IMR-90 (cell line): ENCODE data around the gene ADAMTS3. TPM values are rescaled to one million over a fixed set of nuclear protein-coding genes. Genes with fewer than 3 reads are reported as not detected.

Experiments used
- ATAC-seq: fragments of 200-7000 bp; cut with Tn5 transposase; 2 replicates; pipeline ENCODE4 v1.9.1; 2020; ENCODE audit warnings: low read depth, mild to moderate bottlenecking, moderate library complexity
- BruUV-seq: library from RNA; stranded (reverse); fragments of 400-500 nt; replicated peaks from 2 replicates; lab custom pipeline; 2021; lab: Mats Ljungman, UMichigan
- CTCF ChIA-PET: fragments of 300-600 bp; formaldehyde crosslinking; extraction: SDS; loops from one replicate; lab custom pipeline; 2021; ENCODE audit warnings: antibody characterized with exemption; lab: Yijun Ruan, JAX
- POLR2A ChIA-PET: fragments of 300-600 bp; sonication (Branson Sonifier 250); formaldehyde crosslinking; loops from one replicate; lab custom pipeline; 2022; ENCODE audit warnings: antibody characterized with exemption; ENCODE audit not compliant: unreplicated experiment; lab: Charles Lee
- DNase-seq: peaks from one replicate; pipeline ENCODE4 v3.0.0; 2013
- H2AFZ ChIP-seq: replicated peaks from 2 replicates; pipeline ENCODE3; 2013; ENCODE audit warnings: low read length, mild to moderate bottlenecking; ENCODE audit not compliant: poor library complexity
- H2AK5ac ChIP-seq: 2 replicates; pipeline ENCODE4 v1.6.1; 2013; ENCODE audit warnings: low read depth, low read length, inconsistent platforms
- H2AK9ac ChIP-seq: replicated peaks from 2 replicates; pipeline ENCODE3; 2013; ENCODE audit warnings: mild to moderate bottlenecking, low read depth, low read length, moderate library complexity; ENCODE audit not compliant: poor library complexity
- H2BK120ac ChIP-seq: 2 replicates; pipeline ENCODE4 v1.6.1; 2013; ENCODE audit warnings: low read depth, low read length, inconsistent platforms
- H2BK15ac ChIP-seq: 3 replicates; pipeline ENCODE4 v1.6.1; 2013; ENCODE audit warnings: low read depth, low read length, inconsistent platforms
- H2BK20ac ChIP-seq: 2 replicates; pipeline ENCODE4 v1.6.1; 2013; ENCODE audit warnings: low read depth, mild to moderate bottlenecking, inconsistent platforms, low read length, moderate library complexity
- H2BK5ac ChIP-seq: 2 replicates; pipeline ENCODE4 v1.6.1; 2013; ENCODE audit warnings: mild to moderate bottlenecking, low read depth, low read length, inconsistent platforms; ENCODE audit not compliant: poor library complexity, severe bottlenecking
- H3K14ac ChIP-seq: replicated peaks from 2 replicates; pipeline ENCODE4 v1.6.1; 2013; ENCODE audit warnings: low read depth, low read length, inconsistent platforms
- H3K18ac ChIP-seq: 2 replicates; pipeline ENCODE4 v1.6.1; 2013; ENCODE audit warnings: low read depth, low read length, control low read depth
- H3K23ac ChIP-seq: 2 replicates; pipeline ENCODE4 v1.6.1; 2013; ENCODE audit warnings: low read depth, low read length, inconsistent platforms
- H3K27ac ChIP-seq: 2 replicates; pipeline ENCODE4 v1.5.1; 2013; ENCODE audit warnings: mild to moderate bottlenecking, control low read depth, low read length; ENCODE audit not compliant: insufficient read depth
- H3K27me3 ChIP-seq: 2 replicates; pipeline ENCODE4 v1.6.1; 2013; ENCODE audit warnings: low read length; ENCODE audit not compliant: control insufficient read depth, insufficient read depth
- H3K36me3 ChIP-seq: 2 replicates; pipeline ENCODE4 v1.6.1; 2013; ENCODE audit warnings: low read length, mixed read lengths; ENCODE audit not compliant: control insufficient read depth, insufficient read depth
- H3K4ac ChIP-seq: 2 replicates; pipeline ENCODE4 v1.6.1; 2013; ENCODE audit warnings: low read depth, low read length, inconsistent platforms
- H3K4me1 ChIP-seq: 2 replicates; pipeline ENCODE4 v1.6.1; 2013; ENCODE audit warnings: low read length, mixed read lengths; ENCODE audit not compliant: control insufficient read depth, insufficient read depth
- H3K4me2 ChIP-seq: 2 replicates; pipeline ENCODE4 v1.6.1; 2013; ENCODE audit warnings: low read depth, mild to moderate bottlenecking, control low read depth, low read length, moderate library complexity
- H3K4me3 ChIP-seq: 2 replicates; pipeline ENCODE4 v1.5.1; 2013; ENCODE audit warnings: low read depth, mild to moderate bottlenecking, control low read depth, low read length, moderate library complexity; ENCODE audit not compliant: insufficient read depth
- H3K56ac ChIP-seq: 2 replicates; pipeline ENCODE4 v1.6.1; 2013; ENCODE audit warnings: low read length, inconsistent platforms; ENCODE audit not compliant: insufficient read depth; ENCODE audit errors: extremely low read depth
- H3K79me1 ChIP-seq, 2 experiments: 2 replicates each; pipeline ENCODE4 v1.6.1; 2013; ENCODE audit warnings: low read length in 2 of 2, inconsistent platforms in 1 of 2, low read depth in 1 of 2
- H3K9ac ChIP-seq: 2 replicates; pipeline ENCODE4 v1.6.1; 2013; ENCODE audit warnings: low read depth, low read length, control low read depth
- H3K9me1 ChIP-seq: 2 replicates; pipeline ENCODE4 v1.6.1; 2013; ENCODE audit warnings: low read length, inconsistent platforms; ENCODE audit not compliant: insufficient read depth
- H3K9me3 ChIP-seq: 2 replicates; pipeline ENCODE4 v1.6.1; 2013; ENCODE audit warnings: low read length; ENCODE audit not compliant: control insufficient read depth, insufficient read depth
- H4K20me1 ChIP-seq: 2 replicates; pipeline ENCODE4 v1.6.1; 2013; ENCODE audit warnings: low read length, inconsistent platforms; ENCODE audit not compliant: insufficient read depth
- H4K5ac ChIP-seq: 2 replicates; pipeline ENCODE4 v1.6.1; 2013; ENCODE audit warnings: mild to moderate bottlenecking, low read depth, low read length, control low read depth
- H4K8ac ChIP-seq, 2 experiments: 2 replicates each; pipeline ENCODE4 v1.6.1; 2013; ENCODE audit warnings: low read depth in 2 of 2, low read length in 2 of 2, control low read depth in 1 of 2, inconsistent platforms in 1 of 2
- H4K91ac ChIP-seq: 2 replicates; pipeline ENCODE4 v1.6.1; 2013; ENCODE audit warnings: low read depth, low read length, inconsistent platforms; ENCODE audit not compliant: insufficient read depth
- BHLHE40 ChIP-seq: fragments of 150-350 bp; IDR thresholded peaks from 2 replicates; pipeline ENCODE4 v1.6.1; 2016; ENCODE audit warnings: mild to moderate bottlenecking, low read depth, low read length
- CEBPB ChIP-seq: IDR thresholded peaks from 2 replicates; pipeline ENCODE4 v1.6.1; 2012; ENCODE audit warnings: low read depth, low read length, improper control_type of control experiment
- CHD1 ChIP-seq: IDR thresholded peaks from 2 replicates; pipeline ENCODE4 v1.6.1; 2012; ENCODE audit warnings: low read depth, low read length, improper control_type of control experiment
- CTCF ChIP-seq: conservative IDR thresholded peaks from 2 replicates; pipeline ENCODE4 v1.5.1; 2012; ENCODE audit warnings: mild to moderate bottlenecking, low read depth, low read length, improper control_type of control experiment
- FOS ChIP-seq: fragments of 150-350 bp; IDR thresholded peaks from 2 replicates; pipeline ENCODE4 v1.6.1; 2016; ENCODE audit warnings: low read depth, low read length
- MAFK ChIP-seq: IDR thresholded peaks from 2 replicates; pipeline ENCODE4 v1.6.1; 2012; ENCODE audit warnings: low read depth, low read length, improper control_type of control experiment
- MAZ ChIP-seq: IDR thresholded peaks from 2 replicates; pipeline ENCODE4 v1.6.1; 2012; ENCODE audit warnings: low read depth, mild to moderate bottlenecking, low read length, improper control_type of control experiment, moderate library complexity, borderline replicate concordance
- MXI1 ChIP-seq: IDR thresholded peaks from 2 replicates; pipeline ENCODE4 v1.6.1; 2012; ENCODE audit warnings: low read depth, mild to moderate bottlenecking, low read length, moderate library complexity, borderline replicate concordance
- POLR2A ChIP-seq: IDR thresholded peaks from 2 replicates; pipeline ENCODE4 v1.6.1; 2012; ENCODE audit warnings: mild to moderate bottlenecking, low read depth, low read length
- RAD21 ChIP-seq: IDR thresholded peaks from 2 replicates; pipeline ENCODE4 v1.6.1; 2012; ENCODE audit warnings: low read length, improper control_type of control experiment
- RCOR1 ChIP-seq: IDR thresholded peaks from 2 replicates; pipeline ENCODE4 v1.6.1; 2012; ENCODE audit warnings: mild to moderate bottlenecking, low read length, improper control_type of control experiment; ENCODE audit not compliant: insufficient replicate concordance
- RFX5 ChIP-seq: IDR thresholded peaks from 2 replicates; pipeline ENCODE4 v1.8.0; 2012; ENCODE audit warnings: low read depth, mild to moderate bottlenecking, low read length, moderate library complexity
- SMC3 ChIP-seq: fragments of 150-350 bp; IDR thresholded peaks from 2 replicates; pipeline ENCODE4 v1.6.1; 2016; ENCODE audit warnings: low read depth, mild to moderate bottlenecking, antibody characterized with exemption, low read length, moderate library complexity
- USF2 ChIP-seq: fragments of 150-350 bp; IDR thresholded peaks from 2 replicates; pipeline ENCODE4 v1.6.1; 2017; ENCODE audit warnings: mild to moderate bottlenecking, antibody characterized with exemption, low read length, low read depth
- WGBS, 2 experiments: methylation state at CpG; one replicate each; pipeline versions ENCODE4 v1.1.5 to v1.1.7; 2013; ENCODE audit warnings: missing lambda C conversion rate in 2 of 2; ENCODE audit not compliant: insufficient read length in 1 of 2; ENCODE audit errors: extremely low coverage in 2 of 2; 5-methylcytosine and 5-hydroxymethylcytosine counted together
- dilution Hi-C: fragments of 300-500 bp; cut with HindIII; formaldehyde crosslinking; loops from one replicate; pipeline ENCODE4 v1.14.3; 2018; ENCODE audit warnings: low sequenced_read_pairs; ENCODE audit not compliant: unreplicated experiment
- in situ Hi-C: fragments of 300-500 bp; cut with MboI; formaldehyde crosslinking; loops from 3 replicates; pipeline ENCODE4 v1.14.3; 2019; ENCODE audit warnings: low sequenced_read_pairs, inconsistent platforms, mixed read lengths
- intact Hi-C: fragments of 100-400 bp; cut with micrococcal nuclease; formaldehyde crosslinking; loops from 2 replicates; pipeline ENCODE4 v1.10.0; 2022
- polyA plus RNA-seq, 3 experiments: library from polyadenylated mRNA; depleted of rRNA; stranded (reverse); fragments of >200 nt; gene quantifications; 2 replicates each; pipeline ENCODE4 v1.2.3, GENCODE V29; 2012; ENCODE audit warnings: low replicate concordance in 1 of 3
- total RNA-seq: library from RNA; depleted of rRNA; stranded (reverse); fragments of >200 nt; gene quantifications from 2 replicates; pipeline ENCODE4 v1.2.3, GENCODE V29; 2012
- TF ChIP-seq, protein P1 (sequence below): fragments of 150-350 bp; IDR thresholded peaks from 2 replicates; pipeline ENCODE4 v1.6.1; 2016; ENCODE audit warnings: low read depth, mild to moderate bottlenecking, low read length, moderate library complexity, borderline replicate concordance

ADAMTS3 gene
- total and polyA plus RNA-seq, 2 of the 4 experiments (the other 2 are of a cell fraction), result 0.68 to 2.9 TPM

DNA sequence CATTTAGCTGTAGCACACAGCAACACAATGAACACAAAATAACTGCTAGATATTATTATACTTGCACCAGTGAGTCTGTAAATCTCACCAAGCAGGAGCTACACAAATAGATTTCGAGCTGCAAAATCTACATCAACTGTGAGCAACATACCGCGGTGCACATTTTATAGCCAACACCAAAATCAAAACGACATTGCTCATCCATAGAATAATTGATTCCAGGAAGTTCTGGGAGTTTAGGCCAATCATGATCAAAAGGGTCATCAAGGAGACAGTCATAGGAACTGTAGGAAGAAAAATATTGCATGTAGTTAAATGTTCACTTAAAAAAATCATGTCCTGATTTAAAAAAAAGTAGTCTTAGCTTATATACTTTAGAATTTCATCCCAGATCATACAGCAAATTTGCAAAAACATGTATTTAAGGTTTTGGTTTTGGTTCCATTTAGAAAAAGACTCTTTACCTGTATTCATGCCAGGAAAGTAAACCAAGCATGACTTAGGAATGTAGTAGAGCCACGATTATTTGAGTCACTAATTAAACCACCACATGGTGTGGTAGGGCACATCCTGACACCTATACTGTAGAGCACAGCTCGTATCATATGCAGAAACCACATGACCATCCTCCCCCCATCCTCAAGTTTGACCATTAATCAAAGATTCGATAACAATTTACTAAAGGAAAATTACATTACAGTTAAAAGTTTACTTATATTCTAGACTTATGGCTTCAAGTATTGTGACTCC lies 250.4 kb downstream of the ADAMTS3 start:
- H3K36me3 ChIP-seq, result no peaks in the 10 kb centered on the region
- H2AK5ac ChIP-seq, result no peak overlapping the region
- ChIA-PET POLR2A (no interaction called here), CTCF (interaction anchor here (0.7 to 1.0 kb wide), 2 partner anchors 9 to 262 kb away, joined by 3 to 4 read pairs; no protein-coding TSS in a partner anchor)
- H3K27ac ChIP-seq, result no peak overlapping the region
- H3K23ac ChIP-seq, result no peak overlapping the region
- H3K56ac ChIP-seq, result no peak overlapping the region
- H4K91ac ChIP-seq, result no peak overlapping the region
- H4K5ac ChIP-seq, result no peak overlapping the region
- DNase-seq (no peak), ATAC-seq (no peak)
- no peak overlapping the region for H2BK5ac ChIP-seq
- H3K4me3 ChIP-seq, result no peak overlapping the region
- H3K9me1 ChIP-seq, result no peaks in the 10 kb centered on the region; the same call in 1 of the 2 replicates
- no peak overlapping the region for H2AK9ac ChIP-seq
- no peak overlapping the region for H4K8ac ChIP-seq
- no peaks in the 10 kb centered on the region for H3K27me3 ChIP-seq
- H3K79me1 ChIP-seq, result no peaks in the 10 kb centered on the region
- no peak overlapping the region for H2BK20ac ChIP-seq
- dilution Hi-C loops, result no loop called here
- no peak overlapping the region for H3K4me2 ChIP-seq
- intact Hi-C loops, result no loop called here
- H2BK120ac ChIP-seq, result no peak overlapping the region
- no peak overlapping the region for H2BK15ac ChIP-seq
- no TSS peak for BruUV-seq
- H3K14ac ChIP-seq, result no peak overlapping the region
- no peaks in the 10 kb centered on the region for H4K20me1 ChIP-seq
- H3K4me1 ChIP-seq, result 0 out of 2 replicates have a peak, but pooled peaks cover 4% of the 10 kb centered on the region
- in situ Hi-C loops, result loop anchor here (25.0 kb wide), 1 partner anchor 719 kb away; no protein-coding TSS in a partner anchor
- H2AFZ ChIP-seq, result no peak overlapping the region
- no peaks in the 10 kb centered on the region for H3K9me3 ChIP-seq
- no peak overlapping the region for H3K18ac ChIP-seq
- H3K4ac ChIP-seq, result no peak overlapping the region
- H3K9ac ChIP-seq, result no peak overlapping the region
- WGBS, 2 experiments, result no CpG with 5 or more reads among the region's 7 CpGs
- TF ChIP-seq CTCF (no peak), BHLHE40 (no peak), RCOR1 (no peak), RAD21 (no peak), CEBPB (no peak), CHD1 (no peak), MXI1 (no peak), SMC3 (no peak), MAFK (no peak), RFX5 (no peak), MAZ (no peak), POLR2A (no peak), FOS (no peak), USF2 (no peak)
- TF ChIP-seq, protein P1, sequence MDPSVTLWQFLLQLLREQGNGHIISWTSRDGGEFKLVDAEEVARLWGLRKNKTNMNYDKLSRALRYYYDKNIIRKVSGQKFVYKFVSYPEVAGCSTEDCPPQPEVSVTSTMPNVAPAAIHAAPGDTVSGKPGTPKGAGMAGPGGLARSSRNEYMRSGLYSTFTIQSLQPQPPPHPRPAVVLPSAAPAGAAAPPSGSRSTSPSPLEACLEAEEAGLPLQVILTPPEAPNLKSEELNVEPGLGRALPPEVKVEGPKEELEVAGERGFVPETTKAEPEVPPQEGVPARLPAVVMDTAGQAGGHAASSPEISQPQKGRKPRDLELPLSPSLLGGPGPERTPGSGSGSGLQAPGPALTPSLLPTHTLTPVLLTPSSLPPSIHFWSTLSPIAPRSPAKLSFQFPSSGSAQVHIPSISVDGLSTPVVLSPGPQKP, result no peak
